Measurements from ENCODE around the gene RASSF8. TPM values are rescaled to one million over a fixed set of nuclear protein-coding genes. Genes with fewer than 3 reads are reported as not detected.
A peak's percentile ranks its signal among the peaks of the same experiment; 100 is the strongest.

RASSF8 gene, protein sequence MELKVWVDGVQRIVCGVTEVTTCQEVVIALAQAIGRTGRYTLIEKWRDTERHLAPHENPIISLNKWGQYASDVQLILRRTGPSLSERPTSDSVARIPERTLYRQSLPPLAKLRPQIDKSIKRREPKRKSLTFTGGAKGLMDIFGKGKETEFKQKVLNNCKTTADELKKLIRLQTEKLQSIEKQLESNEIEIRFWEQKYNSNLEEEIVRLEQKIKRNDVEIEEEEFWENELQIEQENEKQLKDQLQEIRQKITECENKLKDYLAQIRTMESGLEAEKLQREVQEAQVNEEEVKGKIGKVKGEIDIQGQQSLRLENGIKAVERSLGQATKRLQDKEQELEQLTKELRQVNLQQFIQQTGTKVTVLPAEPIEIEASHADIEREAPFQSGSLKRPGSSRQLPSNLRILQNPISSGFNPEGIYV
- 10 to 100 TPM in 2 of 4 donors, 1 to 10 TPM in 2; 3.6 to 15.1 (median 8.8) TPM for total RNA-seq

DNA sequence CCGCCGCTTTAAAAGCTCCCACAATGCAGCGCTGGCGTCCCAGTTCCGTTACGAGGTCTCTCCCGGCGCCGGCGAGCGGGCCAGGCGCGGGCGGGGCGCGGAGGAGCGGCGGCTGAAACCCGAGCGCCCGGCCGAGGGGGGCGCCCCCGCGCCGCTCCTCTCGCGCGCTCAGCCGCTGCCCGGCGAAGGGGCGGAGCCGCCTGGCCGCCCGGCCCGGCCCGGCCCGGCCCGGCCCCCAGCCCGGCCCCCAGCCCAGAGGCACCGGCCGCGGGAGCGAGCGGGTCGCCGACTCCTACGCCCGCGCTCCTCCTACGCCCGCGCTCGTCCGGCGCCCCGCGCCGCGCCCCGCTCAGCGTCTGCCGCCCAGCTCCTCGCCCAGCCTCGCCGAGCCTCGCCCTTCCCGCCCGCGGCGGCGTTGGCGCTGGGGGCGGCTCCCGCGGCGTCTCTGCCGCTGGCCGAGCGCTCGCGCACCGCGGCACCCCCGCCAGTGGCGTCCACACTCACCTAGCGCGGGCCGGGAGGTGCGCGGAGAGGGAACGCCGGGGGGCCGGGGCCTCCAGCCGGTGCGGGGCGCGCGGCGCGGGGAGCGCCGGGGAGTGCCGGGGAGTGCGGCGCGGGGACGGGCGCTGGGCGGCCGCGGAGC, at the start of gene RASSF8:
TSS of gene RASSF8 (plus strand) at position 255 of the 643 bp plus-strand sequence. CDS start 96,662 bp downstream, outside the sequence.
- DNase-seq = no peak
- H3K27ac ChIP-seq = peak within 1 kb of the TSS; percentile 80 to 98 (median 89)
- WGBS, 2 donors = no CpG with 5 or more reads among the region's 113 CpGs
- TF ChIP-seq POLR2A (IDR thresholded peaks at IDR 0.05) = peak in 2 of 4 donors; percentile 44 to 51
- TF ChIP-seq, protein P1, sequence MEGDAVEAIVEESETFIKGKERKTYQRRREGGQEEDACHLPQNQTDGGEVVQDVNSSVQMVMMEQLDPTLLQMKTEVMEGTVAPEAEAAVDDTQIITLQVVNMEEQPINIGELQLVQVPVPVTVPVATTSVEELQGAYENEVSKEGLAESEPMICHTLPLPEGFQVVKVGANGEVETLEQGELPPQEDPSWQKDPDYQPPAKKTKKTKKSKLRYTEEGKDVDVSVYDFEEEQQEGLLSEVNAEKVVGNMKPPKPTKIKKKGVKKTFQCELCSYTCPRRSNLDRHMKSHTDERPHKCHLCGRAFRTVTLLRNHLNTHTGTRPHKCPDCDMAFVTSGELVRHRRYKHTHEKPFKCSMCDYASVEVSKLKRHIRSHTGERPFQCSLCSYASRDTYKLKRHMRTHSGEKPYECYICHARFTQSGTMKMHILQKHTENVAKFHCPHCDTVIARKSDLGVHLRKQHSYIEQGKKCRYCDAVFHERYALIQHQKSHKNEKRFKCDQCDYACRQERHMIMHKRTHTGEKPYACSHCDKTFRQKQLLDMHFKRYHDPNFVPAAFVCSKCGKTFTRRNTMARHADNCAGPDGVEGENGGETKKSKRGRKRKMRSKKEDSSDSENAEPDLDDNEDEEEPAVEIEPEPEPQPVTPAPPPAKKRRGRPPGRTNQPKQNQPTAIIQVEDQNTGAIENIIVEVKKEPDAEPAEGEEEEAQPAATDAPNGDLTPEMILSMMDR (IDR thresholded peaks at IDR 0.05) = no peak
- H3K4me1 ChIP-seq = peaks cover 6 to 50% (median 18%) of the 10 kb centered on the region in 3 donors
- H3K36me3 ChIP-seq = no peaks in the 10 kb centered on the region
- intact Hi-C loops (cut with DNase I) = no loop called here
- no peaks in the 10 kb centered on the region for H3K9me3 ChIP-seq
- H3K4me3 ChIP-seq = peak within 1 kb of the TSS; percentile 55 to 76 (median 64)
- peaks cover 0 to 28% (median 0%) of the 10 kb centered on the region in 4 donors for H3K27me3 ChIP-seq

DNA sequence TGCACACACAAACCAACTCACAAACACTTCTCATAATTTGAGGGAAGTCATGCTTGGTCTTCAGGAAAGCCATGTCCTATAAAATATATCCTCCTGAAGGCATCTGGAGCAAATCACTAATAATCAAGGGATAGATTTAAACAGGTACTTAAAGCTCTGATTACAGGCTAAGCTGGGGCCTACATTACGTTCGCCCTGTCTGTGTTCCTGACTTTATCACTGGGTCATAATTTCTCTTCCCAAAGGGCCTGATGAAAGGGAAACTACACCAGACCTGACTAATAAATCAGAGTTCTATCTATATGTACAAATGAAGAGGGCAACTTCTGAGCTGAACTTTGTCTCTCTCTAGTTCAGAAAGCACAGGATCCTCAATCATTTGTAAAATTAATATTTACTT, 43.9 kb upstream of the RASSF8 start:
- no peak overlapping the region for H3K4me3 ChIP-seq
- no peaks in the 10 kb centered on the region for H3K9me3 ChIP-seq
- H3K4me1 ChIP-seq = no peaks in the 10 kb centered on the region
- no peak overlapping the region for H3K27ac ChIP-seq
- 92 to 100% methylated on average over 2 of the region's 2 CpGs for WGBS, 2 donors
- no peaks in the 10 kb centered on the region for H3K36me3 ChIP-seq
- H3K27me3 ChIP-seq = peaks cover 0 to 7% (median 0%) of the 10 kb centered on the region in 4 donors
- TF ChIP-seq, protein P1 (IDR thresholded peaks at IDR 0.05) = no peak
- TF ChIP-seq POLR2A (IDR thresholded peaks at IDR 0.05) = no peak
- DNase-seq = no peak
- intact Hi-C loops (cut with DNase I) = no loop called here

DNA sequence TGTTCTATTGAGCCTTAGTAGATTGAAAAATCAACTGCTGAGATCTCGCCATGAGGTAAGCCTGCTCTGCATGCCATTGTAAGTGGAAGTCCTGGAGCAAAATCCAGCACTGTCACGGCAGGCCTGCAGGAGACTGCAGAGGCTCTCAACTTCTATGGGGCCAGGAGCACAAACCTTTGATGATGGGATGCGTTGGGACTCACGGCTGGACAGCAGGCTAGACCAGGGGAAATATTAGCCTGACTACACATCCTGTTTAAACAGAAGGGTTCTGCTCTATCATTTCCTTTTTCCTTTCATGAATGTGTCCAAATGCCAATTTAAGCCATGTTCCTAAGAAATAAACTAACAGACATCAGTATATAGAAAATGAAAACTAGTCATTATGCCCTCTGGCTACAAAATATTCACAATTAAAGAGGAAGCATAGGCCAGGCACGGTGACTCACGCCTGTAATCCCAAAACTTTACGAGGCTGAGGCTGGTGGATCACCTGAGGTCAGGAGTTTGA, 33.9 kb upstream of the RASSF8 start:
- intact Hi-C loops (cut with DNase I) = no loop called here
- 35 to 41% methylated on average over 7 of the region's 7 CpGs for WGBS, 2 donors
- H3K9me3 ChIP-seq = no peaks in the 10 kb centered on the region
- peaks cover 0 to 58% (median 0%) of the 10 kb centered on the region in 4 donors for H3K27me3 ChIP-seq
- H3K4me1 ChIP-seq = no peaks in the 10 kb centered on the region
- DNase-seq = no peak
- no peak overlapping the region for H3K4me3 ChIP-seq
- no peak for TF ChIP-seq POLR2A (IDR thresholded peaks at IDR 0.05)
- TF ChIP-seq, protein P1 (IDR thresholded peaks at IDR 0.05) = no peak
- no peaks in the 10 kb centered on the region for H3K36me3 ChIP-seq
- H3K27ac ChIP-seq = no peak overlapping the region

DNA sequence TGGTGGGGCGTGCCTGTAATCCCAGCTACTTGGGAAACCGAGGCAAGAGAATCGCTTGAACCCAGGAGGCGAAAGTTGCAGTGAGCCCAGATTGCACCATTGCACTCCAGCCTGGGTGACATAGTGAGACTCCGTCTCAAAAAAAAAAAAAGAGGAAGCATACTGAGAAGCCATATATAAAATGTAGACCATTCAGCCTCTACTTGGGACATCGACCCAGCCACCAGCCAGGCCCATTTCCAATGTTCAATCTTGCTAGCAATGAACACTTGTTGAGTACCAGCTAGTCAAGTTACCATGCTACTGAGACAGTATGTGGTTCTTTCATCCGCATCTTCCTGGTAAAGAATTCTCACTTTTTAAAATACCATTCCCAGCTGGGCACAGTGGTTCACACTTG, 33.4 kb upstream of the RASSF8 start:
- H3K9me3 ChIP-seq = no peaks in the 10 kb centered on the region
- peaks cover 0 to 61% (median 0%) of the 10 kb centered on the region in 4 donors for H3K27me3 ChIP-seq
- WGBS, 2 donors = 63 to 85% methylated on average over 7 of the region's 7 CpGs
- TF ChIP-seq, protein P1 (IDR thresholded peaks at IDR 0.05) = no peak
- TF ChIP-seq POLR2A (IDR thresholded peaks at IDR 0.05) = no peak
- H3K4me1 ChIP-seq = no peaks in the 10 kb centered on the region
- DNase-seq = no peak
- no peak overlapping the region for H3K27ac ChIP-seq
- H3K36me3 ChIP-seq = no peaks in the 10 kb centered on the region
- no peak overlapping the region for H3K4me3 ChIP-seq
- intact Hi-C loops (cut with DNase I) = no loop called here

DNA sequence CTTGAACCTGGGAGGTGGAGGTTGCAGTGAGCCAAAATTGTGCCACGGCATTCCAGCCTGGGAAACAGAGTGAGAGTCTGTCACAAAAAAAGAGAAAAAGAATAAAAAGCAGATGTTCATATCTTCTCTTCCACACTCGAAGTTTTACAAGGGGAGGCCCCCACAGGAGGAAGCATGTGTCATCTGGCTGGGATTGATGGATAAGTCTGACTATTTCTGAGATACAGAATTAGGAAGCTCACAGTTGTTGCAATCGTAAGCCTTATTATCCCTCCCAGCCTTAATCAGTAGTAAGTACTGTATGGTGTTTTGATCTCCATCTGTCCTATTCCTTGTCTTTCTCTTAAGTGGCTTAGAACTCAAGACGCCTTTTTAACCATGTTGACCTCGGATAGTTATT, 31.9 kb upstream of the RASSF8 start:
- H3K27ac ChIP-seq = no peak overlapping the region
- peaks cover 0 to 66% (median 0%) of the 10 kb centered on the region in 4 donors for H3K27me3 ChIP-seq
- no peaks in the 10 kb centered on the region for H3K36me3 ChIP-seq
- WGBS, 2 donors = 78 to 87% methylated on average over 5 of the region's 5 CpGs
- no peaks in the 10 kb centered on the region for H3K9me3 ChIP-seq
- H3K4me3 ChIP-seq = no peak overlapping the region
- intact Hi-C loops (cut with DNase I) = no loop called here
- no peak for DNase-seq
- H3K4me1 ChIP-seq = no peaks in the 10 kb centered on the region
- TF ChIP-seq, protein P1 (IDR thresholded peaks at IDR 0.05) = no peak
- no peak for TF ChIP-seq POLR2A (IDR thresholded peaks at IDR 0.05)

Data from esophagus squamous epithelium (tissue), 5 donors.